Measurements from ENCODE around the gene F12. TPM values are rescaled to one million over a fixed set of nuclear protein-coding genes. Genes with fewer than 3 reads are reported as not detected.

Gene F12
- total and polyA plus RNA-seq, 2 of the 8 experiments (the other 6 are each of a cell fraction or from before 2014, with no cell fraction given), result 6.5 to 7.8 TPM

GRCh38 chr5:177354256-177354655, 55.1 kb downstream of the F12 start (continued):
- TF ChIP-seq PHF8 (conservative IDR thresholded peaks at IDR 0.05; ENCODE audit: low read depth, low read length), result no peak
- TF ChIP-seq CHD7 (IDR thresholded peaks at IDR 0.05; ENCODE audit: insufficient replicate concordance, low read length), result no peak
- TF ChIP-seq HDAC6 (IDR thresholded peaks at IDR 0.05; ENCODE audit: low read depth, low read length), result no peak
- TF ChIP-seq JUND (IDR thresholded peaks at IDR 0.05; ENCODE audit: low read length), result no peak
